ENCODE data around the gene SPCS2.

The SPCS2 gene

DNA sequence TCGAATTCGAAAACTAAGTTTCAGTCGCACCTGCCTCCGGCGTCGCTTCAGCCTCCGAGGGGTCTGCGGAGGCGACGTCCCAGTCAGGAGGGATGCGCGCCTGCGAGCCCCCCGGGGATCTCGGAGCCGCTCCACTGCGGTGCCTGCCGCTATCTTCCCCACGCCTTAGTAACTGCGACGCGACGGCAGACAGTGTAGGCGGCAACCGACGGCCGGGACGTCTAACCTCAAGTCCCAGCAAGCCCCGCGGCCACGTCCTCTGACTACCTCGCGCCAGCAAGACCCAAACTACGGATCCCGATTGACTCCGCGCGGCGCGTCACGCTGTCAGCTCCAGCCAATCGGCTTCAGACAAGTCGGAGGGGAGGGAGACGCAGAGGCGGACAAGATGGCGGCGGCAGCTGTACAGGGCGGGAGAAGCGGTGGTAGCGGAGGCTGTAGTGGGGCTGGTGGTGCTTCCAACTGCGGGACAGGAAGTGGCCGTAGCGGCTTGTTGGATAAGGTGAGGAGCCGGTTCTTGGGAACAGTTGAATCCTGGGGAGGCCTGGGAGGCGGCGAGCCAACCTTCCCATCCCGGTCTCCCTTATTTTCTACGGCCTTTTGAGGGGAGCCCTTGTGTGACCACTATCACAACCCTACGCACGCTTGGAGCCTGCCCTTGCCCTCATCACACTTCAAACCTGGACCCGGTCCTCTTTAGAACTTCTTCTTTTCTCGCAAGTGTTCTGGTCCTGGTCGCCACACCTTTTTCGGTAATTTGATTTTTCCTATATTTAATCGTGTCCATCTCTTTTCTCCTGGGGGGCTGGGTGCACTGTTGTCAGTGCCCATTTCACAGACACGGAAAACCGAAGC lies at the start of gene SPCS2, which contains the start of gene XRRA1:
Gene SPCS2, plus strand, starts transcription at position 369 of the 855 bp plus-strand sequence. Its CDS starts 20 bp downstream, at position 389.
Gene XRRA1, minus strand, starts transcription at position 194 of the 855 bp plus-strand sequence. CDS start 8,213 bp downstream, outside the sequence.
- DNase-seq: peak; percentile 98

GRCh38 chr11:74902342-74902741 lies 46.7 kb upstream of the SPCS2 start:
- DNase-seq: no peak

GRCh38 chr11:74905326-74905725 lies 43.7 kb upstream of the SPCS2 start:
- DNase-seq: no peak

GRCh38 chr11:74909385-74909784 lies 39.7 kb upstream of the SPCS2 start:
- DNase-seq: no peak

DNA sequence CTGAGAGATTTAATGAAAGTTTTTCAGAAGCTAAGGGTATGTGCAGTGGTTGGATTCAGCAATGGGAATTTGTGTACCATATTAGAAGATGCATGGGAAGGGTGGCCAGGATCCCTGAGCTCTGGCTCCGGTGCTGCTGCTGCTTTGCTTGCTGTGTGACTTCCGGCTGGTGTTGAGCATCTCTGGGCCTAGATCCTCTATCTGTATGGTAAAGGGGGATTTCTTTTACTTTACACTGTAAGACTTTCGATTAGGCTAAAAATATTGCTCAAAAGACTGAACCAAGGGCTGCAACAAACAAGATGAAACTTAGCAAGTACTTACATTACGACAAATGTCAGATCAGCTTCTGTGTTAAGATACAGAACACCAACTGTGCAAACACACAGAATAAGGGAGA lies 39.3 kb upstream of the SPCS2 start:
- no peak for DNase-seq

- DNase-seq: no peak
These were observed 25.9 kb upstream of the SPCS2 start for GRCh38 chr11:74923125-74923524.

GRCh38 chr11:74925281-74925680 lies 23.8 kb upstream of the SPCS2 start:
- DNase-seq: no peak

GRCh38 chr11:74926304-74927030 lies 22.6 kb upstream of the SPCS2 start:
- DNase-seq: no peak

DNA sequence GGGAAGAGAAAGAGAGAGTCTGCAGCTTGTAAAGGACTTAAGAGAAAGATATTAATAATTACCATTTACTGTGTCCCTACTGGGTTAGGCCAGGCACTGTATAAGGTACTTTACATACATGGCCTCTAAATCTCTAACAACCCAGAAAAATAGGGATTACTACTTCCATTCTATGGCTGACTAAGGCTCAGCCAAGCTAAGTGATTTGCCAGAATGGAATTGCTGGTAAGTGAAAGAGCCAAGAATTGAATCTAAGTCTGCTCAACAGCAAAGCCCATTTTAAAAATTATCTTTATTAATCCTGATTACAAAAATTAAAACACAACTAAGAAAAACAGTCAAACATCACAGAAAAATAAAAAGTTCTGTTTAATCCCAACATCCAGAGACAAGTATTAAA lies 21.6 kb upstream of the SPCS2 start:
- no peak for DNase-seq

- peak; percentile 72 for DNase-seq
These were observed 19.4 kb upstream of the SPCS2 start for GRCh38 chr11:74929431-74930363.

- DNase-seq: no peak
These were observed 16.9 kb upstream of the SPCS2 start for GRCh38 chr11:74932169-74932568.

DNA sequence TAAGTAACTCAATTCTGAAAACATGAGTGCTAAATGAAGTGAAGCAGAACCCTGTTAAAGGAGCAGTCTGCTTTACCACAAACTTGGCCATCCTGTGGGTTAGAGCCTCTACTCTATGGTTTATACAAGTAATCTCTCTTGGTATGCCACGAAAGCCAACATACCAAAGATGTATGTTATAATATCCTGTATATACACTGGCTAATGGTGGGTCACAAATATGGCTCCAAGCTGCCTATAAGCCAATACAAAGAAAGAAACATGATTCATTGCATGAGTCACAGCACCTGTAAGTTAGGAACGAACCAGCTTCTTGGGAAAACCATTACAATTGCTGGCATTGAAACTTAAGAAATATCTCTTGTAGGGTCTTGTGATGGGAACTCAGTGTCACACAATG lies 16.3 kb upstream of the SPCS2 start:
- DNase-seq: no peak

- no peak for DNase-seq
These were observed 15.3 kb upstream of the SPCS2 start for GRCh38 chr11:74933765-74934164.

- no peak for DNase-seq
These were observed 13.8 kb upstream of the SPCS2 start for GRCh38 chr11:74935285-74935684.

GRCh38 chr11:74936087-74936486 lies 13.0 kb upstream of the SPCS2 start:
- DNase-seq: no peak

DNA sequence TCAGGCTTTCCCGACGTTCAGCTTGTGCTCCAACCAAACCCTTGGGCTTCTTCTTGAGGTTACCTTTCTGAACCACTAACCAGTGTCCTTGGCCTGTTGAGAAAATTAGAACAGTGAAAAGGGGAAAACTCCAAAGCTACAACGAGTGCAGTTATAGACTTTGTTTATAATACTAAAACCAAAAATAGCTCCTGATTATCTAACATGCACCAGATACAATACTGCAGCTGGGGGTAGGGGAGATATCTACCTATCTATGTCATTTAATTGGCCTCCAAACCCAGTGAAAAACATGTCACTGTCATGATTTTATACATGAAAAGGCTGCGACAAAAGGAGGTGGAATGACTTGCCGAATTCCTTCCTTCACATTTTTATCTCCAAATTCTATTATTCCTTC lies 12.1 kb upstream of the SPCS2 start:
- DNase-seq: no peak

- no peak for DNase-seq
These were observed 11.2 kb upstream of the SPCS2 start for GRCh38 chr11:74937696-74938475.

- DNase-seq: no peak
These were observed 7.6 kb upstream of the SPCS2 start for GRCh38 chr11:74941492-74941891.

- DNase-seq: no peak
These were observed 6.8 kb upstream of the SPCS2 start for GRCh38 chr11:74942073-74942759.

GRCh38 chr11:74948546-74948897 lies 544 bp upstream of the SPCS2 start:
- DNase-seq: no peak

DNA sequence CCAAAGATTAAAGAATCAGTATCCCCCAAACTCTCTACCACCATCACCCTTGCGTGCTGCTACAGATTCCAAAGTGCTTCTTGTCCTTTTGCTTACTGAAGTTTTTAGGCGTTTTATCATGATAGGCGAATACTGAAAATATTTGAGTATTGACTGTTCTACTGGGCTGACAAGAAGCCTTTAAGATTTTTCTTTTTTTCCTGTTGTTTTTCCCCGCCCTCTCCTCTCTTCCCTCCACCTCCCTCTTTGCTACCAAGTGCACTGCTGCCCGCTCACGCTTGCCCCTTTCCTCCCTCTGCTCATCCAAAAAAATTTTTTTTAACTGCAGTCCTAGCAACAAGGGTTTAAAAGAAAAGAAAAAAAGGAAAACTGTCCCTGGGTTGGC lies 679 bp downstream of the SPCS2 start:
- no peak for DNase-seq
